Parathyroid adenoma (tissue), 2 donors: Measurements from ENCODE around the gene NTSR1.

ENCODE experiments used
- H2AFZ ChIP-seq: fragments of 300-600 bp; sonication (generic); one replicate; pipeline ENCODE4 v1.7.0; 2017; ENCODE audit warnings: antibody characterized with exemption, mild to moderate bottlenecking
- H3K27ac ChIP-seq: fragments of 300-600 bp; sonication (generic); one replicate; pipeline ENCODE4 v1.7.0; 2017
- H3K27me3 ChIP-seq: fragments of 300-600 bp; sonication (generic); one replicate; pipeline ENCODE4 v1.7.0; 2017; ENCODE audit warnings: low read length; ENCODE audit not compliant: control insufficient read depth, insufficient read depth
- H3K36me3 ChIP-seq: fragments of 300-600 bp; sonication (generic); one replicate; pipeline ENCODE4 v1.7.0; 2017; ENCODE audit warnings: low read length; ENCODE audit not compliant: control insufficient read depth, insufficient read depth
- H3K4me1 ChIP-seq: fragments of 300-600 bp; sonication (generic); one replicate; pipeline ENCODE4 v1.7.0; 2017; ENCODE audit warnings: control low read depth
- H3K4me2 ChIP-seq: fragments of 300-600 bp; sonication (generic); one replicate; pipeline ENCODE4 v1.7.0; 2017; ENCODE audit warnings: low read length
- H3K4me3 ChIP-seq: fragments of 300-600 bp; sonication (generic); one replicate; pipeline ENCODE4 v1.7.0; 2017; ENCODE audit warnings: low read depth, low read length
- H3K79me2 ChIP-seq: fragments of 300-600 bp; sonication (generic); one replicate; pipeline ENCODE4 v1.7.0; 2017; ENCODE audit warnings: control low read depth
- H3K9ac ChIP-seq: fragments of 300-600 bp; sonication (generic); one replicate; pipeline ENCODE4 v1.7.0; 2017; ENCODE audit warnings: mild to moderate bottlenecking
- H3K9me3 ChIP-seq: fragments of 300-600 bp; sonication (generic); one replicate; pipeline ENCODE4 v1.7.0; 2017; ENCODE audit warnings: low read length; ENCODE audit not compliant: control insufficient read depth
- CTCF ChIP-seq: fragments of 300-600 bp; sonication (generic); IDR thresholded peaks from one replicate; pipeline ENCODE4 v1.7.0; 2017; ENCODE audit warnings: antibody characterized with exemption, mild to moderate bottlenecking
- donor health status: primary hyperparathyroidism.

Gene NTSR1

DNA sequence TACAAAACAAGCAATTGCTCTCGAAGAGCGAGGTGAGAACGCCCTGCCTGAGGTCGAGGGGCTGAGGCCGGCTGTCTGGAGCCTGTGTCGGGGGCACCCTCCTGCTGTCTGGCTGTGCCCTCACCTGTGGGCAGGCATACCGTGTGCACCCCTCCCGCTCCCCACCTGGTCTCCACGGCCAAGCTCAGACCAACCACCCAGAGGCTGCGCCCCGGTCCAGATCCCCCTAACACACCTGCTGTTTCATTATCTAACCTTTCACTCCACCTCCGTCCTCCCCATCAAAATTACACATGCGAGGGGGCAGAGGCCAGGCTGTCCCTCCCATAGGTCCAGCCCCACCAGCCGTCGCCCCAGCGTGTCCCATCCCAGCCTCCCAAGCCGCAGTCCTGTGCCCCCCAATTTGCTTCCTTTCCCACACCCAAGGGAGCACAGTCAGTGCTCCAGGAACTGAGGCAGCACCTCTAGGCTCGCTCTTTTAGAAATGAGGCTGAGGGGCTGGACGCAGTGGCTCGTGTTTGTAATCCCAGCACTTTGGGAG, 35.2 kb downstream of the NTSR1 start:
- no peaks in the 10 kb centered on the region for H3K36me3 ChIP-seq
- H2AFZ ChIP-seq: no peak overlapping the region
- no peak overlapping the region for H3K4me2 ChIP-seq
- H3K79me2 ChIP-seq: no peaks in the 10 kb centered on the region
- peaks cover 1% of the 10 kb centered on the region for H3K9me3 ChIP-seq
- H3K4me1 ChIP-seq: no peaks in the 10 kb centered on the region
- H3K27ac ChIP-seq: no peak overlapping the region
- H3K4me3 ChIP-seq: no peak overlapping the region
- TF ChIP-seq CTCF: no peak
- no peak overlapping the region for H3K9ac ChIP-seq
- H3K27me3 ChIP-seq: peaks cover 3% of the 10 kb centered on the region

DNA sequence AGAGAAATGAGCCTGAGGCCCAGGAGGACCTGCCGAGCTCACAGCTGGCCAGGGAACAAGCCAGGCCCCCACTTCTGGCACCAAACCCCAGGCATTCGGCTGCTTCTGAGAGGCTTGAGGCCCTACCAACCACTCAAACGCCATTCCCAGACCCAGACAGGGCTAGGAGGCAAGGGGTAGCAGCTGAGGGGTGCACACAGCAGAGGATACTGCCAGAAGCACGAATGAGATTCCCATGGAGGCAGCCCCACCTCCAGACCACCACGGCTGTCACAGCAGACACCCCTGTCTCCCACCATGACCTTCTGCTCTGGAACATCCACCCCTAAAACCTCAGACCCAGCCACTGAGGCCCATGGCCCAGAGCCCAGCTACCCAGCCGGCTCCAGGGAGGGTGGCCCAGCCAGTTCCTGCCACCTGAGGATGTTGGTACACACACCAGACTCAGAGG, 36.1 kb downstream of the NTSR1 start:
- no peak overlapping the region for H3K9ac ChIP-seq
- no peaks in the 10 kb centered on the region for H3K36me3 ChIP-seq
- H3K27me3 ChIP-seq: peaks cover 3% of the 10 kb centered on the region
- TF ChIP-seq CTCF: no peak
- peaks cover 2% of the 10 kb centered on the region for H3K9me3 ChIP-seq
- H3K27ac ChIP-seq: no peak overlapping the region
- H2AFZ ChIP-seq: no peak overlapping the region
- H3K4me3 ChIP-seq: no peak overlapping the region
- no peak overlapping the region for H3K4me2 ChIP-seq
- H3K79me2 ChIP-seq: no peaks in the 10 kb centered on the region
- H3K4me1 ChIP-seq: no peaks in the 10 kb centered on the region

GRCh38 chr20:62745279-62745951, 36.8 kb downstream of the NTSR1 start:
- H3K27me3 ChIP-seq: no peaks in the 10 kb centered on the region
- no peak overlapping the region for H3K9ac ChIP-seq

GRCh38 chr20:62745952-62746288, 37.3 kb downstream of the NTSR1 start:
- H3K9me3 ChIP-seq: peaks cover 2% of the 10 kb centered on the region
- no peak overlapping the region for H2AFZ ChIP-seq
- H3K27ac ChIP-seq: no peak overlapping the region
- H3K27me3 ChIP-seq: no peaks in the 10 kb centered on the region
- H3K9ac ChIP-seq: no peak overlapping the region
- no peaks in the 10 kb centered on the region for H3K4me1 ChIP-seq
- TF ChIP-seq CTCF: no peak
- H3K36me3 ChIP-seq: no peaks in the 10 kb centered on the region
- no peaks in the 10 kb centered on the region for H3K79me2 ChIP-seq
- H3K4me3 ChIP-seq: no peak overlapping the region
- no peak overlapping the region for H3K4me2 ChIP-seq

More at GRCh38 chr20:62745279-62745951, 36.8 kb downstream of the NTSR1 start:
- Histone ChIP-seq H3K36me3 (no peaks in the 10 kb centered on the region), H2AFZ (no peak overlapping the region), H3K27ac (no peak overlapping the region), H3K79me2 (no peaks in the 10 kb centered on the region), H3K4me1 (no peaks in the 10 kb centered on the region), H3K4me2 (no peak overlapping the region), H3K4me3 (no peak overlapping the region), H3K9me3 (peaks cover 2% of the 10 kb centered on the region)
- no peak for TF ChIP-seq CTCF

DNA sequence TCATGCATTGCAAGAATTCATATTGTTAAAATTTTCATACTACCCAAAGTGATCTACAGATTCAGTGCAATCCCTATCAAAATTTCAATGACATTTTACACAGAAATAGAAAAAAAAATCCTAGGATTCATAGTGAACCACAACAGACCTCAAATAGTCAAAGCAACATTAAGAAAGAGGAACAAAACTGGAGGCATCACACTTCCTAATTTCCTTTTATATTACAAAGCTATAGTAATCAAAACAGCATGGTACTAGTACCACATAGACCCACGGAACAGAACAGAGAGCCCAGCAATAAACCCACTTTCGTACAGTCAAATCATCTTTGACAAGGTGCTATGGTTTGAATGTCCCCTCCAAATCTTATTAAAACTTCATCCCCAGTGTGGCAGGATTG, 39.7 kb downstream of the NTSR1 start:
- Histone ChIP-seq H3K9ac (no peak overlapping the region), H2AFZ (no peak overlapping the region), H3K36me3 (no peaks in the 10 kb centered on the region), H3K79me2 (no peaks in the 10 kb centered on the region), H3K4me2 (no peak overlapping the region), H3K27ac (no peak overlapping the region), H3K4me3 (no peak overlapping the region), H3K9me3 (peaks cover 2% of the 10 kb centered on the region), H3K27me3 (no peaks in the 10 kb centered on the region), H3K4me1 (no peaks in the 10 kb centered on the region)
- TF ChIP-seq CTCF: no peak
